GM18873 (cell line): ENCODE data around the gene GGTLC2.
"Not testable (repeated sequence)": the region's sequence is repeated elsewhere in the genome, so short reads cannot be mapped to it uniquely, and the experiment has no call there.

ENCODE experiments used
- ATAC-seq: cut with Tn5 transposase; IDR thresholded peaks from one replicate; pipeline ENCODE4 v1.9.1; 2021; ENCODE audit warnings: mild to moderate bottlenecking, moderate library complexity, moderate number of reproducible peaks; ENCODE audit not compliant: unreplicated experiment, low FRiP score

Gene GGTLC2

GRCh38 chr22:22644314-22644713, at the start of gene GGTLC2:
Gene GGTLC2 (plus strand): TSS chr22:22644614. CDS start chr22:22646346, 1,732 bp downstream.
- ATAC-seq: not testable (repeated sequence)

GRCh38 chr22:22595001-22595835, 49.2 kb upstream of the GGTLC2 start:
- ATAC-seq: no peak

- no peak for ATAC-seq
Measured at GRCh38 chr22:22598144-22598543, 46.3 kb upstream of the GGTLC2 start.

- no peak for ATAC-seq
Measured at GRCh38 chr22:22599248-22599647, 45.2 kb upstream of the GGTLC2 start.

GRCh38 chr22:22600531-22601261, 43.7 kb upstream of the GGTLC2 start:
- no peak for ATAC-seq

GRCh38 chr22:22603470-22603947, 40.9 kb upstream of the GGTLC2 start:
- no peak for ATAC-seq

- ATAC-seq: no peak
Measured at GRCh38 chr22:22604326-22605073, 39.9 kb upstream of the GGTLC2 start.

GRCh38 chr22:22605074-22605404, 39.4 kb upstream of the GGTLC2 start:
- no peak for ATAC-seq

- not testable (repeated sequence) for ATAC-seq
Measured at GRCh38 chr22:22608022-22608421, 36.4 kb upstream of the GGTLC2 start.

- ATAC-seq: no peak
Measured at GRCh38 chr22:22609291-22609690, 35.1 kb upstream of the GGTLC2 start.

- no peak for ATAC-seq
Measured at GRCh38 chr22:22612516-22612915, 31.9 kb upstream of the GGTLC2 start.

GRCh38 chr22:22614065-22614464, 30.3 kb upstream of the GGTLC2 start:
- no peak for ATAC-seq

GRCh38 chr22:22616636-22617035, 27.8 kb upstream of the GGTLC2 start:
- no peak for ATAC-seq

- no peak for ATAC-seq
Measured at GRCh38 chr22:22618448-22618847, 26.0 kb upstream of the GGTLC2 start.

GRCh38 chr22:22618923-22619322, 25.5 kb upstream of the GGTLC2 start:
- ATAC-seq: no peak

- ATAC-seq: no peak
Measured at GRCh38 chr22:22619765-22620414, 24.5 kb upstream of the GGTLC2 start.

GRCh38 chr22:22628546-22629495, 15.6 kb upstream of the GGTLC2 start:
- ATAC-seq: not testable (repeated sequence)

GRCh38 chr22:22631223-22631652, 13.2 kb upstream of the GGTLC2 start:
- ATAC-seq: not testable (repeated sequence)

- ATAC-seq: not testable (repeated sequence)
Measured at GRCh38 chr22:22632226-22632625, 12.2 kb upstream of the GGTLC2 start.
